GM12801 (cell line): ENCODE data around the gene PHLPP1.

Experiments used
- TF ChIP-seq, protein P1 (sequence below): IDR thresholded peaks from one replicate; pipeline ENCODE4 v1.5.1; 2011; ENCODE audit warnings: control low read depth; ENCODE audit not compliant: insufficient read length; ENCODE audit errors: extremely low read depth

Gene PHLPP1

DNA sequence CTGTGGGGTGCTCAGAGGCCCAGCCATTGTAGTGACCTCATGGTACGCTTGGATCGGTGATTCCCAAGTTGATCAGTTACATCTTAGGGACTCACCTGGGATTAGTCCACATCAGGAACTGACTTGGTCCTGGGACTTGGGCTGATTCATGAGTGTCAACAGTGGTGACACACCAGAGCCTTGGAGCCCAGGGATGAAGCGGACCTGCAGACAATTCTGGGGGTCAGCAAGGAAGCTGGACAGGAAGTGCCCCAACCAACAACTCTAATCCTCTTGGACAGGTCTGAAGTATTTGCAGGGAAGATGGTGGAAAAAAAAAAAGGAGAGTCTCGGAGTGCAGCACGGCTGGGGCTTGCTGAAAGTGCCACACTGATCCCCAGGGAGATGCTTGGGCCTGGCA lies 288.6 kb downstream of the PHLPP1 start:
- TF ChIP-seq, protein P1, sequence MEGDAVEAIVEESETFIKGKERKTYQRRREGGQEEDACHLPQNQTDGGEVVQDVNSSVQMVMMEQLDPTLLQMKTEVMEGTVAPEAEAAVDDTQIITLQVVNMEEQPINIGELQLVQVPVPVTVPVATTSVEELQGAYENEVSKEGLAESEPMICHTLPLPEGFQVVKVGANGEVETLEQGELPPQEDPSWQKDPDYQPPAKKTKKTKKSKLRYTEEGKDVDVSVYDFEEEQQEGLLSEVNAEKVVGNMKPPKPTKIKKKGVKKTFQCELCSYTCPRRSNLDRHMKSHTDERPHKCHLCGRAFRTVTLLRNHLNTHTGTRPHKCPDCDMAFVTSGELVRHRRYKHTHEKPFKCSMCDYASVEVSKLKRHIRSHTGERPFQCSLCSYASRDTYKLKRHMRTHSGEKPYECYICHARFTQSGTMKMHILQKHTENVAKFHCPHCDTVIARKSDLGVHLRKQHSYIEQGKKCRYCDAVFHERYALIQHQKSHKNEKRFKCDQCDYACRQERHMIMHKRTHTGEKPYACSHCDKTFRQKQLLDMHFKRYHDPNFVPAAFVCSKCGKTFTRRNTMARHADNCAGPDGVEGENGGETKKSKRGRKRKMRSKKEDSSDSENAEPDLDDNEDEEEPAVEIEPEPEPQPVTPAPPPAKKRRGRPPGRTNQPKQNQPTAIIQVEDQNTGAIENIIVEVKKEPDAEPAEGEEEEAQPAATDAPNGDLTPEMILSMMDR = no peak

DNA sequence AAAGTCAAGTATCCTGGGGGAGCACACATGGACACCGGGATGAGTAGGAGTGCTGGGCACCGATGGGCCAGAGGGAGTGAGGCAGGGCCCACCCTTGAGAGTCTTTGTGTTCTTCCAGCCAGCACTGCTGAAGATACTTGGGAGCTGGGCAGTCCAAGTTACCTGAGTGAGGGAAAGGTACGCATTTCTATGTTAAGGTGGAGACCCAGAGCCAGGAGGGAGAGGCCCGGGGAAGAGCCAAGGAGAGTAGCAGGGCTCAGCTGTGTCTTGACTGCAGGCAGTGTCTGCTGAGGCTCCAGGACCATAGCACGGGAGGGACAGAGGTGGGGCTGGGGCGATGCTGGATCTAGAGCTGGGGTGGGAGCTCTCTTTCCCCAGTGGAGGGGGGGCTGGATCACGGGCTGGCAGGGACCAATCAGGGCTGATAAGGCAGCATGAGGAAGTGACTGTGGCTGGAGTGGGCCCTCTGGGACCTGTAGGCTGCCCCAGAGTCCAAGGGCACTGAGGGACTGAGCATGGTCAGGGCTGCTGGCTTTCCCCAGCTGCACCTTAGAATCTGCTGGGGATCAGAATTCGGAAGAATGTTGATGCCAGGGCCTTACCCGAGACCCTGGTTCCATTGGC lies 289.2 kb downstream of the PHLPP1 start:
- TF ChIP-seq, protein P1 = no peak

DNA sequence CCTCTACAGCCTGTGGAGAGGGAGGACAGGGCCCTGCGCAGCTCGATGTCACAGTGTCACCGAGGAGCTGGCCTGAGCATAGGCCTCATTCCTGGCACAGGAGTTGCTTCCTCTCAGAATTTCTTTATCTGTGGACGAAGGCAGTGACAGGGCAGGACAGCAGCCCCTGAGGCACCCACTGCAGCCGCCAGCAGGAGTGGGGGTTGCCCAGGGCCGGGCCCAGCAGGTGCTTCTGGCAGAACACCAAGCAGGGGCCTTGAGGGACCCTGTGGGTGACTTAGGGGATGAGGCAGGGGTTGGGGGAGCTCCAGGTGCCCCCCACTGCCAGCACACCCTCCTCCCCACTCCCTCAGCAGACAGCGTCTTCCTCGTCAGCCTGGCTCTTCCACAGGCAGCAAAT lies 290.0 kb downstream of the PHLPP1 start:
- TF ChIP-seq, protein P1 = no peak

DNA sequence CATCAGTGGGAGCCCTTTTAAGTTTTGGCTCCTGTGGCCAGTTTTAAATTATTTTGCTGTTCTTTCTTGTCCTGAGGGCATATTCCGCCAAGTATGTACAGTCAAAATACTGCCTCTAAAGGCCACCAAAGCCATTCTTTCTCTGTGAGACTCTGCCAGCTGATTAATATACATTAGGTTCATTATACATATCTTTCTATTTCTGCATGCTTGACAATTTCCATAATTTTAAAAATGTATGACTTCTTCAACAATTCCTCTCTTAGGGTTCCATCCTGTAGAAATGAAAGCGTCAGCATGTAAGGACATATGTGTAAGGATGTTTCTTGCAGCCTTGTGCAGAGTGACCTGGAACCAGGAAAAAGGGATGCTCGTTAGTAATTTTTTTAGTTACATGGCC lies 291.9 kb downstream of the PHLPP1 start:
- TF ChIP-seq, protein P1 = no peak

DNA sequence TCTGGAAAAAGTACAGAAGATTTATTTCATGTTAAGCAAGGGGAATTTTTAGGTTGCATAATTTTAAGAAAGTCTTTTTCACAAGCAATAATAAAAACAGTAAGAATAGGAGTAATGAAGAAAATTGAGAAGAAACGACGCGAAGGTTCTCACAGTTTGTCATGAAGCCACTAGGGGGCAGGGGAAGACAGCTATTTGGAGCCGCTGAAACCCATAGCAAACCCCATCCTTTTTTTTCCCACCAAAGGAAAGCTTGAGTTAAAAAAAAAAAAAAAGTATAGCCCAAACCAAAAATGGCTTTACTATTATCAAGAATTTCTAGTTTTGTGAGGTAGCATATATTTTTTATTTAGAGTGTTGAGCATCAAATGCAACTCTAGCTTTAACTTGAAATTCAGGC lies 300.9 kb downstream of the PHLPP1 start:
- TF ChIP-seq, protein P1 = no peak

DNA sequence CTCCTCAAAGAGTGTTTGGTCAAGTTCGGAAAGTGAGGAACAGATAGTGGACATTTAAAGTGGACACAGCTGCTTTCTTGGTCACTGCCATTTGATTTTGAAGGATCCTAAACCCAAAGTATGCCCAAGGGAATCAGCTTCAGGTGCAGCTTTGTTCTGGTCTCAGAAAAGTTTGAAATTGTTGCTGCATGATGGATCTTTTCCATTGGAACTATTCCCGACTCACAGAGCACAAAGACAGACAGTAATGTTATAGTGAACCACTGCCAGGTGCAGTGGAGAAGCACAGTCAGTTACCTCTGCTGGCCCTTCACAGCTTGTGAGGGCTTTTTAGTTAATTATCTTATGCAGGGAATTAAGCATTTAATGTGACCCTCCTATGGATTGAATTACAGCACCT lies 301.7 kb downstream of the PHLPP1 start:
- TF ChIP-seq, protein P1 = no peak

DNA sequence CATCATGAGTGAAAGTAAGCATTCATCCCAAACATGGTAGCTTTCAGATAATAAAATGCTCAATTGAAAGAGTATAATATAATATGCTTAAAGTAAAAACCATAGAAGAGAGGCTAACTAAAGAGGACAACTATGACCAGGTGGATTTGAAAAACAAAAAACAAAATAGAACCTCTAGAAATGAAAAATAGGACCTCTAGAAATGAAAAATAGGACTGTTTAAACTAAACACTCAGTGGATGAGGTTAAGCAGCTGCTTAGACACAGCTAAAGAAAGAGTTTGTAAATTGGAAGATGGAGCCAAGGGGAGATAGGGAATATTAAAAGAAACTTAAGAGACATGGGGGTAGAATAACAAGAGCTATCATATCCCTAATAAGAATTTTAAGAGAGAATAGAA lies 302.6 kb downstream of the PHLPP1 start:
- TF ChIP-seq, protein P1 = no peak
